Measurements from ENCODE around the gene NUDT3.
"Not testable (repeated sequence)": the region's sequence is repeated elsewhere in the genome, so short reads cannot be mapped to it uniquely, and the experiment has no call there.

The NUDT3 gene

GRCh38 chr6:34281702-34282334 is 110.7 kb downstream of the NUDT3 start:
- no peak for DNase-seq

GRCh38 chr6:34280216-34280615 is 112.3 kb downstream of the NUDT3 start:
- no peak for DNase-seq

GRCh38 chr6:34278833-34279232 is 113.6 kb downstream of the NUDT3 start:
- DNase-seq = no peak

- DNase-seq = no peak
Measured at GRCh38 chr6:34277763-34278112, 114.7 kb downstream of the NUDT3 start.

- DNase-seq = no peak
Measured at GRCh38 chr6:34276881-34277762, 115.3 kb downstream of the NUDT3 start.

DNA sequence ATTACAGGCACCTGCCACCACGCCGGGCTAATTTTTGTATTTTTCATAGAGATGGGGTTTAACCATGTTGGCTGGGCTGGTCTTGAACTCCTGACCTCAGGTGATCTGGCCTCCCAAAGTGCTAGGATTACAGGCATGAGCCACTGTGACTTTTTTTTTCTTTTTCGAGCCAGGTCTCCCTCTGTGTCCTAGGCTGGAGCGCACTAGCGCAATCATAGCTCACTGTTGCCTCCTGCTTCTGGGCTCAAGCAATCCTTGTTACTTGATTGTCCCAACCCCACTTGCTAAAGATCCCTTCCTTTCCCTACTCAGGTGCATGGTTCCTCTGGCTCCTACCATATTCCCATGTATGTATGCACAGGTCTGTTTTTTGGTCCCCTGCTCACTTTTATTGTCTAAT is 116.3 kb downstream of the NUDT3 start:
- DNase-seq = no peak

DNA sequence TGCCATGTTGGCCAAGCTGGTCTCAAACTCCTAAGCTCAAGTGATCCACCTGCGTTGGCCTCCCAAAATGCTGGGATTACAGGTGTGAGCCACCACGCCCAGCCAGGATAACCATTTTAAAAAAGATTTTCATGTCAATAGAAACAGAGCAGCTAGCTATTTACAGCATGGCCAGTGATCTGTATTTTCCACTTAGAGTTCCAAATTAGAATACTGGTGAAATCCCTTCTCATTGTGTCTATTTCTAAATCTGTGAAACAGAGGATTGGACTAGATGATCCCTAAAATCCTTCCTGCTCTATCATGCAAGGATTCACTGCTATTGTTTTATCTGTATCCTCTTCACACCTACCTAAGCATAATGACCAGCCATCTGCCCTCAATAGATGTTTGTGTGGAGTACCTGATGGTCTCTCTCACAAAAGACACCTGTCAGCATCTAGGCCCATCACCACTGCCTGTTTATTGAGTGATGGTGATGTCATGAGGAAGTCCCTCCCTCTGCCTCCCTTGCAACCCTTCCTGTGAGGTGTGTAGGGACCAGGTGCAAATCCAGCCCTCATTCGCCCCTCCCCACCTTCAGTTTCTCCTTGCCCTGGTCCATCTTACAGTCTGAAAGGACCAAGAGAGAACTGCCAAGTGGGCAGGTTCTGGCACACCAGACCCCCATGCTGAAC is 117.2 kb downstream of the NUDT3 start:
- DNase-seq = peak; percentile 5

DNA sequence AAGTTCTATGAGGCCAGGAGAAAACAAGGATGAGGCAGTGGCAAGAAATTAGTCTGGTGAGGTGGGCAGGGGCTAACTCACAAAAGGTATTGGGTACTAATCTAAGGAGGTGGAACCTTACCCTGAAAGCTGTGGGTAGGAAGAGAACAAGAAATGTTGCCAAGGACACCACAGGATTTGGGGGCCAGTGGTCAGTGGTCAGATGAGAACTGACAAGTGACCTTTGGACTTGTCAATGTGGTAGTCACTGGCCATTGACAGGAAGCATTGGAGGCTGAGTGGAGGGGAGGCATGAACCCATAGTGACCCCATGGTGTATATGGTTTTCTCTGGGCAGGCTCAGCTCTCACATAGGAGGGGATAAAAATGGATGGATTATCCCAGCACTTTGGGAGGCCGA is 118.3 kb downstream of the NUDT3 start:
- DNase-seq = no peak

DNA sequence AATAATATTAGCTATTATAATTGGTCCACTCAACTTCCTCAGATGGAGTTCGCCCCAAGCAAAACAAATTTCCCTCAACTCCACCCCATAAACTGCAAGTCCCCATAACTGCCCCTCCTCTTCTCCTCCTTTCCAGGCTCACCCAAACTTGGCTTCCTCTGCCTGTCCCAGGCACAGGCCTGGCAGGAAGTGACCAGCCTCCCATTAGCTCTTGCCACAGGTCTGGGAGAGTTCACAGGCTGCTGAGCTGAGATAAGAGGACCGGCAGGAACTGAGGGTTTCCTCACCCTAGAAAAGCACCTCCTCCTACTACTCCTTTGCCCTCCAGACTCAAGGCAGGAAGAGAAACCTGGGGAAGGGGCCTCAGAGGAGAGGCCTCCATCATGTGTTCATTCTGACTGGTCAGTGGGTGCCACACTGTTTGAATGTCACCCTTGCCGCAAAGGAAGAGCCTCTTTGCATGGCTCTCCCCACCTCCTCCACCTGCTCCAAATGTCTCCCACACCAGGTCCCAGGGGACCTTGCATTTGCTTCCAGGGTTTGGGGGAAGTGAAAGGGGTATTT is 119.1 kb downstream of the NUDT3 start:
- no peak for DNase-seq

DNA sequence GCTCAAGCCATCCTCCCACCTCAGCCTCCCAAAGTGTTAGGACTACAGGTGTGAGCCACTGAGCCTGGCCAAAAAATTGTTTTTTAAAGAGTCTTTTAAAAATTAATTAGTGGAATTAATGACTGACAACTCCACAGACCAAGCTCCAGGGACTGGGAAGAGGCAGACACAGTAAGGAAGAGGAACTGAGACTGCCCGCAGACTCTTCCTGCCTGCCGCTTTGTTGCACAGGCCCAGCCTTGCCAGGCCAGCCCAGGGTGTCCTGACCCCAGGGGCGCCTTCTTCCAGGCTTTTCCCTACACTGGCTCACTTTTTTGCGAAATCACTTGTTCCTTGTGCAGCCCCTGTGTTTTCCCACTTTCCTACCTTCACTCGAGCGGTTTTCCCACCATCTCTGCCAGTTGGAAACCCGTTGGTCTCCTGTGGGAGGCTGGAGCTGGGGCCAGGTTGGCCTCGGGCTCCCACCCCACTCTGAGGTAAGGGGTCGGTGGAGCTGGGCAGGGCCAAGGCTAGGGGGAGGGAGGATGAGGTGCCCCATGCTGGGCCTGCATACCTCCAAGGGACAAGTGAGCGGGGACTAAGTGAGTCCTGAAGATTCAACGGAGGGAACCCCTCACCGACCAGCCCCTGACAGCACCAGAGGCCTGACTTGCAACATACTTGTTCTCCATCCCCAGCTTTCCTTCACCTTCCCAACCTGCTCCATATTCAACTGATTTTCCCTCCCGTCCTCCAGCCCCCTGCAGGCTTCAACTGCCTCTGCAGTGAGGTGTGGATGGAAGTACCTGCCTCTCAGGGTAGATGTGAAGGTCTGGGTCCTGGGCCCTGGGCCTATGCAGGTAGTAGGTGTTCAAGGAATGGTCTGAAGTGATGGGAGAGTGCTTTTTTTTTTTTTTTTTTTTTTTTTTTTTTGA is 120.2 kb downstream of the NUDT3 start:
- no peak for DNase-seq

- DNase-seq = peak; percentile 5
Measured at GRCh38 chr6:34269658-34270341, 122.7 kb downstream of the NUDT3 start.

- not testable (repeated sequence) for DNase-seq
Measured at GRCh38 chr6:34269132-34269531, 123.3 kb downstream of the NUDT3 start.

DNA sequence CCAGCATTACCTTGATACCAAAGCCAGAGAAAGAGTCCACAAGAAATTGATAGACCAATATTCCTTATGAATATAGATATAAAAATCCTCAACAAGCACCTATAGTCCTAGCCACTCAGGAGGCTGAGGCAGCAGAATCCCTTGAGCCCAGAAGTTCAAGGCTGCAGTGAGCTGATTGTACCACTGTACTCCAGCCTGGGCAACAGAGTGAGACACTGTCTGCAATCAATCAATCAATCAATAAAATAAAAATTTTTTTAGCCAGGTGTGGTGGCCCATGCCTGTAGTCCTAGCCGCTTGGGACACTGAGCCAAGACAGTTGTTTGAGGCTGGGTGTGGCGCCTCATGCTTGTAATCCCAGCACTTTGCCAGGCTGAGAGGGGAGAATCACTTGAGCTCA is 124.7 kb downstream of the NUDT3 start:
- no peak for DNase-seq

GRCh38 chr6:34263484-34263883 is 129.0 kb downstream of the NUDT3 start:
- DNase-seq = not testable (repeated sequence)

DNA sequence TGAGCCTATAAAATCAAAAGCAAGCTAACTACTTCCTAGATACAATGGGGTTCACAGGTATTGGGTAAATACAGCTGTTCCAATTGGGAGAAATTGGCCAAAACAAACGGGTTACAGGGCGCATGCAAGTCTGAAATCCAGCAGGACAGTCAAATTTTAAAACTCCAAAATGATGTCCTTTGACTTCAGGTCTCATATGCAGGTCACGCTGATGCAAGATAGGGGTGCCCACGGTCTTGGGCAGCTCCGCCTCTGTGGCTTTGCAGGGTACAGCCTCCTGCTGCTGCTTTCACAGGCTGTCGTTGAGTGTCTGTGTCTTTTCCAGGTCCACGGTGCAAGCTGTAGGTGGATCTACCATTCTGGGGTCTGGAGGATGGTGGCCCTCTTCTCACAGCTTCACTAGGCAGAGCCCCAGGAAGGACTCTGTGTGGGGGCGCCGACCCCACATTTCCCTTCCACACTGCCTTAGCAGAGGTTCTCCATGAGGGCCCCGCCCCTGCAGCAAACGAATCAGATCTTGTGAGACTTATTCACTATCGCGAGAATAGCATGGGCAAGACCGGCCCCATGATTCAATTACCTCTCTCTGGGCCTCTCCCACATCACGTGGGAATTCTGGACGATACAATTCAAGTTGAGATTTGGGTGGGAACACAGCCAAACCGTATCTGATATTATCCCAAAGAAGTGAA is 131.7 kb downstream of the NUDT3 start:
- DNase-seq = no peak

- no peak for DNase-seq
Measured at GRCh38 chr6:34259529-34260069, 132.9 kb downstream of the NUDT3 start.

DNA sequence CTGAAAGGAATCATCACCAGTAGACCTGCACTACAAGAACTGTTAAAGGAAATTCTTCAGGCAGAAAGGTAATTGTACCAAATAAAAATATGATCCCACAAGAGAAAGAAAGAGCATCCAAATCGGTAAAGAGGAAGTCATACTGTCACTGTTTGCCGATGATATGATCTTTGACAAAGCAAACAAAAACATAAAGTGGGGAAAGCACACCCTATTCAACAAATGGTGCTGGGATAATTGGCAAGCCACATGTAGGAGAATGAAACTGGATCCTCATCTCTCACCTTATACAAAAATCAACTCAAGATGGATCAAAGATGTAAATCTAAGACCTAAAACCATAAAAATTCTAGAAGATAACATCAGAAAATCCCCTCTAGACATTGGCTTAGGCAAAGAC is 140.1 kb downstream of the NUDT3 start:
- DNase-seq = not testable (repeated sequence)

GRCh38 chr6:34249469-34250261 is 142.8 kb downstream of the NUDT3 start:
- no peak for DNase-seq

DNA sequence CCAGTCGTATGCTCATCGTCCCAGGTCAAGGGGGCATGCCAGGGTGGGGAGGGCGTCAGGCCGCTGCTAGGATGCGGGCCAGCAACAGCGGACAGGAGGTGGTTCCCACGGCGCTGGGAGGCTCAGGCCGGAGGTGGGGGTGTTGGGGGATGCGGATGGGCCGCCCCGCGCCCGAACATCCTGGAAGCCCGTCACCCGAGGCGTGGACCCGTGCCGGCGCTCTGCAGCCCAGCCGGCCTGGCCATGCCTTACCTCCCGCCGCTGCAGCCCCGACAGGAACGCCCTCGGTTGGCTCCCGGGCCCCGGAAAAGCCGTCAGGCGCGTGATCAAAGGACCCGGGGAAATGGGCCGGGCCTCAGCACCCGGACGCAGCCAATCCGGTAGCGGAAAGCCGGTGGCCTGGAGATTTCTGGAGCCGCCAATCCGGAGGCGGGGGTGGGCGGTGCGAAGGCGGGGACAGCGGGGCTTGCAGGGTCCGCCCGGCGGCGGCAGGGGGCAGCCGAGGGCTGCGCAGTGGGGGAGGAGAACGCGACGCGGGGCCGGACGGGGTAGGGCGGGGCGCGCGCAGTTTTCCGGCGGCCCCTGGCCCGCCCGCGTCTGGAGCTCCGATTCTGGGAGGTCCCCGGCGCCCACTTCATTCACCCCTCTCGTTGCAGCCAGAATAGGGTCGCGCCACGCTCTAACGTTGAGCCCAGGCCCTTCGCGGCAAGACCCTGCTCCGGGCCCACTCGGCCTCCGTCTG is 143.6 kb downstream of the NUDT3 start, which contains the start of gene SMIM29:
Gene SMIM29, minus strand, starts transcription at position 280 of the 742 bp plus-strand sequence. CDS start 1,215 bp downstream, outside the sequence.
- DNase-seq = peak; percentile 97
